Measurements from ENCODE around the gene L1CAM.

The L1CAM gene

DNA sequence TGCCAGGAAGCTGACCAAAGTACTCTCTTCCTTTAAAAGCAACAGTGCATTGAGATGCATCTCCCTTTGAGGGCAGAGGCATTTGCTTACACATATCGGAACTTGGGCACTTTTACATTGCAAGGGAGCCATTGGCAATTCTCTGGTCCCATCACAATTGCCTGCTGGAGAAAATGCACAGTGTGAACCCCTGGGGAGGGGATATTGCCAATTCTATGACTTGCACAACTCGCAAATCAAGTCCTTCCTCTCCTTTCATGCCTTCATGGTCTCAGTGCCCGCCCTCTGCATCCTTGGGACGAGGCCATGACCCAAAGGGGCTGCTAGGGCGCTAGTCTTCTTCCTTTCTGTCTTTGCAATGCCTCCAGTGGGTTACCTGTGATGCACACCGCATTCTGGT, 40.8 kb downstream of the L1CAM start:
- Histone ChIP-seq H4K20me1 (no peaks in the 10 kb centered on the region; a peak in 3 of 22 replicates), H3K4me3 (no peak overlapping the region), H3K9me3 (replicated peaks in 1 of 11) (peaks cover 5 to 19% (median 10%) of the 10 kb centered on the region in 11 experiments; a peak in 18 of 22 replicates), H3K27ac (no peak overlapping the region), H3K36me3 (no peaks in the 10 kb centered on the region), H3K9ac (no peak overlapping the region), H3K4me2 (peak overlapping the region in 7 of 11 experiments; percentile 2 to 27 (median 16); a peak in 6 of 22 replicates), H3K27me3 (peaks cover 89 to 98% (median 95%) of the 10 kb centered on the region in 11 experiments), H3K4me1 (peaks cover 0 to 7% (median 2%) of the 10 kb centered on the region in 10 experiments; a peak in 3 of 20 replicates)
- TF ChIP-seq Cebpa-rat (IDR thresholded peaks at IDR 0.05), result peak in 4 of 11 experiments; percentile 61 to 84 (median 74); a peak in 6 of 22 replicates

DNA sequence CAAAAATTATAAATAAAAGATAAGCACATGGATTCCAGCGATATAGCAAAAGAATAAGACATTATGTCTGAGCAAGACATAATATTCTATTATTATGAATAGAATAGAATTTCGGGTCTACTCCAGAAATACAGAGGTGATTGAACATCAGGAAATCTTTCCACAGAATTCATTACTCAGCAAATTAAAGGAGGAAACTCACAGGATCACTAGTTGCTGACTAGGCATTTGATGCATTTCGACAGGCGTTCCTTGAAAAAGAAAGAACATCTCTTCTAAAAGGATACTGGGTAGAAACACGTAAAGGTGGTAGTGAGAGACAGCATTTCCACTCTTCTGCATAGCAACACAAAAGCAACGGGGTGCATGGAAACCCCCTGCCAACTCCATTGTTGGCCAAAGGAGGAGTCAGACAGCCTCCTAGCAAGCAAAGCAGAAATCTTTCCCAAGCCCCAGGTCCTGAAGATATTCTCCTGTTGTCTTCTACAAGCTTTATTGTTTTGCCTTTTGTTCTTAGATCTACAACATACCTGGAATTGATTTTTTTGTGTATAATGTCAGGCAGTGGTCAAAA, 41.4 kb downstream of the L1CAM start:
- no peak overlapping the region for H3K9ac ChIP-seq
- no peak overlapping the region for H3K4me3 ChIP-seq

DNA sequence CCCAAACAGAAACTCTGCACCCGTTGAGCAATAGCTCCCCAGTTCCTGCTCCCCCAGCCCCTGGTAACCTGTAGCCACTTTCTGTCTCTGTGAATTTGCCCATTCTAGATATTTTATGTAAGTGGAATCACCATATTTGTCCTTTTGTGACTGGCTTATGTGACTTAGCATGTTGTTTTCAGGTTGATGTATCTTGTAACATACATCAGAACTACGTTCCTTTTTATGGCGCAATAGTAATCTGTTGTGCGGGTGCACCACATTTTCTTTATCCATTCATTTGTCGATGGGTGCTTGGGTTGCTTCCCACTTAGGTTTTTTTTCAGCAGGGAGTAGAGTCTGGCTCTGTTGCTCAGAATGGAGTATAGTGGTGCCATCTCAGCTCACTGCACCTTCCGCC, 49.1 kb downstream of the L1CAM start:
- H3K4me1 ChIP-seq, result no peaks in the 10 kb centered on the region
- peaks cover 83 to 99% (median 97%) of the 10 kb centered on the region in 11 experiments for H3K27me3 ChIP-seq
- 0 out of 22 replicates have a peak, but pooled peaks of 1 of the 11 experiments have one; percentile 22 for TF ChIP-seq Cebpa-rat (IDR thresholded peaks at IDR 0.05)
- no peak overlapping the region for H3K4me3 ChIP-seq
- no peak overlapping the region for H3K4me2 ChIP-seq
- no peak overlapping the region for H3K9ac ChIP-seq
- H3K9me3 ChIP-seq (replicated peaks in 1 of 11), result peaks cover 0 to 32% (median 10%) of the 10 kb centered on the region in 11 experiments; a peak in 15 of 22 replicates
- peaks cover 0 to 8% (median 0%) of the 10 kb centered on the region in 11 experiments; a peak in 4 of 22 replicates for H4K20me1 ChIP-seq
- no peaks in the 10 kb centered on the region for H3K36me3 ChIP-seq
- no peak overlapping the region for H3K27ac ChIP-seq

More for the DNA sequence above, 41.4 kb downstream of the L1CAM start:
- Histone ChIP-seq H3K9me3 (replicated peaks in 1 of 11) (peaks cover 5 to 19% (median 10%) of the 10 kb centered on the region in 11 experiments; a peak in 18 of 22 replicates), H3K4me2 (peak overlapping the region in 4 of 11 experiments; percentile 2 to 36 (median 20); a peak in 3 of 22 replicates), H3K27me3 (peaks cover 89 to 98% (median 95%) of the 10 kb centered on the region in 11 experiments), H3K4me1 (peaks cover 0 to 7% (median 2%) of the 10 kb centered on the region in 10 experiments; a peak in 3 of 20 replicates), H3K36me3 (no peaks in the 10 kb centered on the region), H3K27ac (no peak overlapping the region; a peak in 1 of 22 replicates), H4K20me1 (no peaks in the 10 kb centered on the region; a peak in 3 of 22 replicates)
- TF ChIP-seq Cebpa-rat (IDR thresholded peaks at IDR 0.05), result no peak

DNA sequence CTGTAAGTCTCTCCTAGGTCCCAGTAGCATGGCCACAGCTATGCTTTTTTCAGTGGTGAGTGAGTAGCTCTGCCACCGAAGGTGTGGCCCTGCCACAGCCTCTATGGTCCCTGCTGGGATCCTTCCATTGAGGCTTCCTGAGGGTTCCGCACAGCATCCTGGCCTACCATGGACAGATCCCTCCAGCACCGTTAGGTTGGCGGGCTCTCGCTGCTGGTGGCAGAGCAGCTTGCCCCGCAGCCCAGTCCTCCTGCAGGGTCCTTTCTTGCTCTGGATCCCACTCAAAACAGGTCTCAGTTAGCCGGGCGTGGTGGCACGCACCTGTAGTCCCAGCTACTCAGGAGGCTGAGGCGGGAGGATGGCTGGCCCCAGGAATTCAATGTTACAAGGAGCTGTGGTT, 53.2 kb downstream of the L1CAM start:
- H3K27me3 ChIP-seq, result peaks cover 82 to 99% (median 96%) of the 10 kb centered on the region in 11 experiments
- H3K4me2 ChIP-seq, result no peak overlapping the region
- H4K20me1 ChIP-seq, result peaks cover 0 to 14% (median 5%) of the 10 kb centered on the region in 11 experiments; a peak in 6 of 22 replicates
- H3K4me3 ChIP-seq, result no peak overlapping the region
- H3K36me3 ChIP-seq, result no peaks in the 10 kb centered on the region
- peaks cover 5 to 64% (median 40%) of the 10 kb centered on the region in 11 experiments; a peak in 18 of 22 replicates for H3K9me3 ChIP-seq (replicated peaks in 1 of 11)
- H3K9ac ChIP-seq, result no peak overlapping the region
- H3K27ac ChIP-seq, result no peak overlapping the region
- no peak for TF ChIP-seq Cebpa-rat (IDR thresholded peaks at IDR 0.05)
- H3K4me1 ChIP-seq, result peaks cover 0 to 7% (median 5%) of the 10 kb centered on the region in 10 experiments; a peak in 8 of 20 replicates

DNA sequence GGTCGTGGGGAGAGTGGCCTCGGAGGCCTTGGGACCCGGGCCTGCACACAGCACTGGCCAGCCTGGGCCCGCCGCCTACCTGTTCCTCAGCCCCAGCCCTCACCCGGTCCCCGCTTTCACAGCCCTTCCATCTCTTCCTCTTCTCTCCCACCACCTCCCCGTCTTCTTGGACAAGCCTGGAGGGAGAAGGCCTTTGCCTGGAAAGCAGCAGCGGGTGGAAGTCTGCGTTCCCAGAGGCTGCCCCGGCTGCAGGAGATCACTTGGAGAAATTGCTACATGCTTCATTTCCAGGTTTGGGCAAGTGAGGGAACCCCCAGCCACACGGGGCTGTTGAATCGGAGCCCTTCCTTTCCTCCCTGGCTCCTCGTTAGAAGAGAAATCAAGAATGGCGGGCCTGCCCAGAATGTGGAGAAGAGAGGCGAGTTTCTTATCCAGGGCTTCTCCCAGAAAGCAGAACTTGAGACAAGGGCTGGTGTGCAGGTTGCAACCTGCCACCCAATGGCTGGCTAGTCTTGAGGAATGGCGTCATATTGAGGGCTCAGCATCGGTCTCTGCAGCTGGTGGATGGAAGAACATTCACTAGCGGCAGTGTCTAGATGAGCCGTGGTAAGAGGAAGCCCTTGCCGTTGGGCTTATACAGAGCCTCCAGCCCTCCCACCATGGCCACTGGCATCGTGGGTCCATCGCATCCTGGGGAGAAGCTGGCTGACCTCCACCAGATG, 54.4 kb downstream of the L1CAM start:
- H3K27me3 ChIP-seq, result peaks cover 83 to 99% (median 96%) of the 10 kb centered on the region in 11 experiments
- no peaks in the 10 kb centered on the region for H3K36me3 ChIP-seq
- peak overlapping the region in 5 of 11 experiments; percentile 31 to 74 (median 66); a peak in 5 of 22 replicates for H3K4me2 ChIP-seq
- no peak for TF ChIP-seq Cebpa-rat (IDR thresholded peaks at IDR 0.05)
- H3K9ac ChIP-seq, result no peak overlapping the region
- peak overlapping the region in 4 of 10 experiments; percentile 25 to 59 (median 55); a peak in 4 of 20 replicates for H3K4me3 ChIP-seq
- peaks cover 0 to 7% (median 5%) of the 10 kb centered on the region in 10 experiments; a peak in 8 of 20 replicates for H3K4me1 ChIP-seq
- peaks cover 5 to 76% (median 40%) of the 10 kb centered on the region in 11 experiments; a peak in 18 of 22 replicates for H3K9me3 ChIP-seq (replicated peaks in 1 of 11)
- peaks cover 0 to 14% (median 5%) of the 10 kb centered on the region in 11 experiments; a peak in 6 of 22 replicates for H4K20me1 ChIP-seq
- H3K27ac ChIP-seq, result no peak overlapping the region

DNA sequence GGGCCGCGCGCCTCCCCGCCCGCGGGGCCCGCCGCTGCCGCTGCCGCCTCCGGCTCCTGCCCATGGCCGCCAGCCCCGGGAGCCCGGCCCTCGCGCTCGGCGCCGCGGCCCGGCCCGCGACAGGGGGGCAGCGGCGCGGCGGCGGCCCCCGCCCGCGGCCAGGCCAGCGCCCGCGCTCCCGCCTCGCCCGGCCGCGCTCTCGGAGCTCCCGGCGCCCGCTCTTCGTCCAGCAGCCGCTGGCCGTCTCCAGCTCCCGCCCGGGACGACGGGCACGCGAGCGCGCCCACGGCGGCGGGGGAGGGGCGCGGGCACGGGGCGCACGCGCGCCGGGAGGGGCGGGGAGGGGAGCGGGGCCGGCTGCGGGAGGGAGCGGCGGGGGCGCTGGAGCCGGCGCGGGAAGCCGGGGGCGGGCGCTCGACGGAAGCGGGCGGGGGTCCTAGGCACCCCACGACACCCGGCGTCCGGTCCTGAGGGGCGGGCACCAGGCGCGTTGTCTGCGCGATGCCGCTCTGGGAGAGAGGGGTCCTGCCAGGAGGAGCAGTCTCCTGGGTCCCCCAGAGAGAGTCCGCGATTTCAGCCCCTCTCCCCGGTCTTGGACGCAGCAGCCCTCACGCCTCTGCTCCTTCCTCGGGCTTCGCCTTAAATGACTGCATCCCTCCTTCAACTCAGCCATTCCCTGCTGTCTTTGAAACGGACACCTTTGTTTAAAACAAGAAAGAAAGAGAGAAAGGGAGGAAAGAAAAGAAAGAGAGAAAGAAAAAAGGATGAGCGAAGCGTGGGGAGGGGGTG, 55.1 kb downstream of the L1CAM start:
- peaks cover 0 to 7% (median 5%) of the 10 kb centered on the region in 10 experiments; a peak in 8 of 20 replicates for H3K4me1 ChIP-seq
- H3K36me3 ChIP-seq, result no peaks in the 10 kb centered on the region
- peak overlapping the region in 5 of 11 experiments; percentile 24 to 64 (median 48); a peak in 4 of 22 replicates for H3K9ac ChIP-seq
- H3K27ac ChIP-seq, result no peak overlapping the region; a peak in 1 of 22 replicates
- H3K9me3 ChIP-seq (replicated peaks in 1 of 11), result peaks cover 5 to 82% (median 40%) of the 10 kb centered on the region in 11 experiments; a peak in 18 of 22 replicates
- H4K20me1 ChIP-seq, result peaks cover 0 to 14% (median 4%) of the 10 kb centered on the region in 11 experiments; a peak in 5 of 22 replicates
- peak overlapping the region; percentile 61 to 77 (median 68) for H3K4me2 ChIP-seq
- TF ChIP-seq Cebpa-rat (IDR thresholded peaks at IDR 0.05), result no peak
- H3K27me3 ChIP-seq, result peaks cover 86 to 99% (median 95%) of the 10 kb centered on the region in 11 experiments
- peak overlapping the region; percentile 40 to 69 (median 56) for H3K4me3 ChIP-seq

DNA sequence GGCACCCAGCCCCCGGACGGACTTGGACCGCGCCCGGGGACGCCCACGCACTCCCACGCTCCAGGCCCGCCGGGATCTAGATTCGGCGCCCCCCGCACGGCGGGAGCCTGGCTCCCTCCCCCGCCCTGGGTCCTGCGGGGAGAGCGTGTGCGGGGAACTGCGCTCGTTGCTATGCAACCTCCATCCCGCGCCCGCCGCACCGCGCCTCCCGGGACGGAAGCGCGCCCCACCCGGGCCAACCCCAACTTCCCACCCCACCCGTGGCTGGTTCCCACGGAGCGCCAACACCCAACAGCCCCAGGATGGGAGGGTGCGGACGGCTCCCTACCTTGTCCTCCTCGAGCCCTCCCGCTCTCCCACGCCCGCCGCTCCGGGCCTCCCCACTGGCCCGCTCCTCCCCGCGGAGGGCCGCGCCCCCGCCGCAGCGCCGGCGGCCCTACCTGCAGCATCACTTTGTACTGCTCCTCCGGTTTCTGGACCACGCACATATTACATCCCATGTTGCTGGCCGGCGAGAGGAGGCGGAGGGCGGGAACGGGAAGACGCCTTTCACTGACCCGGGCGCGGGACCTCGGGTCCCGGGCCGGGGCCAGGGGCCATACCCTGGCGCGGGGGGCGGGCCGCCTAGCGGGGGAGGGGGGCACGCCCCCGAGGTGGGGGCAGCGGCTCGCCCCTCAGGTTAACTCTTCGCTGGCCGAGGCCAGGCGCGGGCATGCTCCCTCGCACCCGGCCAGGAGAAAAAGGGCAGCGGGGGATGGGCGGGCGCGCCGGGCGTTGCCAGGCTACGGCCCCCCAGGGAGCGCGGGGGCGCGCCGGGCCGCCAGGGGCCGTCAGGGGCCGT, 56.0 kb downstream of the L1CAM start, which contains the start of gene PDZD4:
Gene PDZD4, minus strand, starts transcription at position 746 of the 841 bp plus-strand sequence. Its CDS starts 246 bp downstream, at position 500.
- Histone ChIP-seq H3K36me3 (no peaks in the 10 kb centered on the region), H3K9me3 (replicated peaks in 1 of 11) (peaks cover 5 to 80% (median 40%) of the 10 kb centered on the region in 11 experiments; a peak in 18 of 22 replicates), H3K27ac (no peak within 1 kb of the TSS; a peak in 1 of 22 replicates), H4K20me1 (peaks cover 0 to 14% (median 5%) of the 10 kb centered on the region in 11 experiments; a peak in 6 of 22 replicates), H3K4me2 (peak within 1 kb of the TSS; percentile 61 to 77 (median 68)), H3K4me1 (peaks cover 0 to 7% (median 5%) of the 10 kb centered on the region in 10 experiments; a peak in 8 of 20 replicates), H3K4me3 (peak within 1 kb of the TSS; percentile 40 to 69 (median 56)), H3K9ac (peak within 1 kb of the TSS in 5 of 11 experiments; percentile 24 to 64 (median 48); a peak in 4 of 22 replicates), H3K27me3 (peaks cover 87 to 99% (median 95%) of the 10 kb centered on the region in 11 experiments)
- TF ChIP-seq Cebpa-rat (IDR thresholded peaks at IDR 0.05), result no peak

All from BLaER1 treated with 17β-estradiol and CSF1 and Interleukin-3, amounts not matched to agents 10 nM and 100 nM (cell line).